ENCODE measurements around the gene TMED1.
"Not testable (repeated sequence)": the region's sequence is repeated elsewhere in the genome, so short reads cannot be mapped to it uniquely, and the experiment has no call there.

The TMED1 gene, protein sequence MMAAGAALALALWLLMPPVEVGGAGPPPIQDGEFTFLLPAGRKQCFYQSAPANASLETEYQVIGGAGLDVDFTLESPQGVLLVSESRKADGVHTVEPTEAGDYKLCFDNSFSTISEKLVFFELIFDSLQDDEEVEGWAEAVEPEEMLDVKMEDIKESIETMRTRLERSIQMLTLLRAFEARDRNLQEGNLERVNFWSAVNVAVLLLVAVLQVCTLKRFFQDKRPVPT

DNA sequence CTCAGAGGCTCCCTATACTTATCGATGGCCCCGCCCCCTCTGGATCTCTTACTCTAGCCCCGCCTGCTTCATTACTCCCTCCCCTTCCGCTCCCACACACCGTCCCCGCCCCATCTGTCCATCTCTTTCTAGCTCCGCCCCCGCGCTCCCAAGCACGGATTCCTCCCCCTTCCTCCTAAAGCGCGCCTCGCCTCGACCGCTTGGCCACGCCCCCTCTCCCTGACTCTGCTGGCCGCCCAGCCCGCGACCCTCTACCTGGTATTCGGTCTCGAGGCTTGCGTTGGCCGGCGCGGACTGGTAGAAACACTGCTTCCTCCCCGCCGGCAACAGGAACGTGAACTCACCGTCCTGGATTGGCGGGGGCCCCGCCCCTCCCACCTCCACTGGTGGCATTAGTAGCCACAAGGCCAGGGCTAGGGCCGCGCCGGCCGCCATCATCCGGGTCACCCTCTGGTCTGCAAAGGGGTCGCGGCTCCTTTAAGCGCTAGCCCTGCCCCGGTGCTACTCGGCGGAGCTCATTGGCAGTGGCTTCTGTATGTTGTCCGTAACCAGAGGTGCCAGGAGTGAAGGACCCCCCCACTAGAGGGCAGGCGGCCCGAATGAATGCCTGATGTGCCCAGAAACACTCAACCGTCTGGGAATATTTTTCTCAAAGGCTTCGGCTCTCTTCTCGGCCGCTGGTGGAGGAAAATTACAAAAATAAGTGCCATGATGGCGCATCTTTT lies at the start of gene TMED1:
Gene TMED1, minus strand, starts transcription at position 459 of the 725 bp plus-strand sequence. Its CDS starts 21 bp downstream, at position 438.
- peak; percentile 99 for DNase-seq

DNA sequence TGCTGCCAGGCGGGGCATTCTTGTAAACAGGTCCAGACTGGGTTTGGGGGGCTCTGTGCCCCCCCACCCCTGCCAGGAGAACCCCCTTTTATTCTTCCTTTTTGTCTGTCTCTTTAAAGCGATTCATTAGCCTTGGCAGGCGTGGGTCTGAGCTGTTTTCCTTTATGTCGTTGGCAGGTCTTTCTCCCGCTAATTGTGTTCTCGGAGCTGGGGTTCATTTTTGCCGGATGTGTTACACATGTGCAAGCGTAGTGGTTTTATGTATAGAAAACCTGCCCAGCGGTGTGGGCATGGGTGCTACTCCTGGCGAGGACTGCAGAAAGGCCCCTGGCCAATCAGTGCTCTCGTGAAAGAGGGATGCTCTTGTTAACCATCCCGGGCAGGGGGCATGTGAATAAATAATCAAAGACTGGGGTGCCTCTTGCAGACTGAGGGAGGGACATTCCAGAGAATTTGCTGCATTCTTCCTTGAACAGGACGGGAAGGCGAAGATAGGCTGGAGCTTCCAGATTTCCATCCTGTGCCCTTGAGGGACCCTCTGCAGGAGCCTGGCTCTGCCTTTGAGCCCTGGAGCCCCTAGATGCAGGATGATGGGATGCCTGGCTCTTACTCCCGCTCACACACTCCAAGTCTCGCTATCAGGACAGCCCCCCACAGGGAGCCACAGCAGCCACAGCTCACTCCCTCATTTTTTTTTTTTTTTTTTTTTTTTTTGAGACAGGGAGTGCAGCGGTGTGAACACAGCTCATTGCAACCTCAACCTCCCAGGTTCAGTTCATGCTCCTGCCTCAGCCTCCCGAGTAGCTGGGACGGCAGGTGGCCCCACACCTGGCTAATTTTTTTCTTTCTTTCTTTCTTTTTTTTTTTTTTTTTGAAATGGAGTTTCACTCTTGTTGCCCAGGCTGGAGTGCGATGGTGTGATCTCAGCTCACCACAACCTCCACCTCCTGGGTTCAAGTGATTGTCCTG lies 49.5 kb upstream of the TMED1 start:
- DNase-seq: no peak

DNA sequence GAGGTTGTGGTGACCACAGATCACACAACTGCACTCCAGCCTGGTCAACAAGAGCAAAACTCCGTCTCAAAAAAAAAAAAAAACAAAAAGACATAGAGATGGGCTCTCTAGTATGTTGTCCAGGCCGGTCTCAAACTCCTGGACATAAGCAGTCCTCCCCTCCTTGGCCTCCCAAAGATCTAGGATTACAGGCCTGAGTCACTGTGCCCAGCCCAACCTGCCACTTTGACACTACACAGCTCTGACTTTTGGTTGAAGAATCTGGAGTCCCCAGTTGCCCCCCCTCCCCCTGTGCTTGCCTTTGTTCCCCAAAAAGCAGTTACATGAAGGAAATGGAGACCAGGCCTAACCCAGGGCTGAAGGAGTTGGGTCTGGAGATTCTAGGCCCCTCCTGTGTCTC lies 48.3 kb upstream of the TMED1 start:
- no peak for DNase-seq

DNA sequence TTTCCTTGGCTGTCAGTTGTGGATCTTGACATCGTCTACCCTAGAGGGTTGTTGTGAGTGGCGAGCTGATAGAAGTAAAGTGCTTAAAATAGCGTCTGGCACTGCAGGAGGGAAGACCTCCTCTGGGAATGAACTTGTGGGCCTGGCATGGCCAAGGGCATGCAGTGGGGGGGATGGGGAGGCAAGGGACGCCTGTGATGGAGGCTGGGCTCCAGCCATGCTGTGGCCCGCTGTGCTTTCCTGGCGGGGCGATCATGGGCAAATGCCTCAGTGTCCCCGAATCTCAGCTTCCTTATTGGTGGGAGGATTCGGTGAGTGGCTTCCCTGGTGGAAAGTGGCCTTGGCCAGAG lies 46.1 kb upstream of the TMED1 start:
- DNase-seq: no peak

DNA sequence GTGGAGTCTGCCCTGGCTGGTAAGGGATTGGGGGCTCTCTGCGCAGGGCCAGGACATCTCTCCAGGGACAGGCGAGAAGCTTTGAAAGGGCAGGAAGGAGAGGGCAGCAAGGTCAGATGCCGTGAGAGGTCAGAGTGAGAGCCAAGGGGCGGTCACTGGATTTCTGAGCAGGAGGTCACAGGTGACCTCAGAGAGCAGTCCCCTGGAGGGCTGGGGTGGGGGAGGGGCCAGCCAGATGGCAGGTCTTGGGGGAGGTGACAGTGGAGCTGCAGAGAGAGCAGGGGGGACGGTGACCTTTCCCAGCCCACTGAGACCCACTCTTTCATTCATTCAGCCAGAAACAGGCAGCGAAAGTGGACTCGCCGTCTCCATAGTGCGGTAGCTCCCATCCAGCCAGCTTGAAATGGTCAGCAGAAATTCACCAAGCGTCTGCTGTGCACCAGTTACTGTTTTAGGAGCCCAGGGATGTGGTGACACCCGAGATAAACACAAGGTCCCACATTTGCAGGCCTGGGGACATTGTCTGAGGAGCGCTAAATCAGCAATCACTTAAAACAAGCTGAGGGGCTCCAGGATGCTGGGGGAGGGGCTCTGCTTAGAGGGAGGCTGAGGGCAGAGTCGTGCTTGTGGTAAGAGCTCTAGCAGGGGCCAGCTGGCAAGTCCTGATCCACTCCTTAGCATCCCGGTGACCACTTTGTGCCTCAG lies 45.5 kb upstream of the TMED1 start:
- DNase-seq: no peak

DNA sequence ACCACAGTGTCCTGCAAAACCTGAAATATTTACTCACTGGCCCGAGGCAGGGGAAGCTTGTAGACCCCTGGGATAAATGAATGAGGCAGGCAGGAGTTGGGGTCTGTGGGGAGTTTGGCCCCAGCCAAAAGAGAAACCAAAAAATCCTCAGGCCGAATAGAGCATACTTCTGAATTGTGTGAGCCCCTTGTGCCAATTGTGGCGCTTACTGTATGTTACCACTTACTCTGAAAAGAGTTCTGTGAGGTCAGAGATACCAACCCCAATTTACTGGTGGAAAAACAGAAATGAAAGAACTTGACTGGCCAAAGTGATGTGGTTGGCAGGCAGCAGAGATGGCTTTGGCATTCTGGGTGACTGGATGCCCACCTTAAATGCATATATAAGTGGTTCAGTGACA lies 42.2 kb upstream of the TMED1 start:
- DNase-seq: no peak

DNA sequence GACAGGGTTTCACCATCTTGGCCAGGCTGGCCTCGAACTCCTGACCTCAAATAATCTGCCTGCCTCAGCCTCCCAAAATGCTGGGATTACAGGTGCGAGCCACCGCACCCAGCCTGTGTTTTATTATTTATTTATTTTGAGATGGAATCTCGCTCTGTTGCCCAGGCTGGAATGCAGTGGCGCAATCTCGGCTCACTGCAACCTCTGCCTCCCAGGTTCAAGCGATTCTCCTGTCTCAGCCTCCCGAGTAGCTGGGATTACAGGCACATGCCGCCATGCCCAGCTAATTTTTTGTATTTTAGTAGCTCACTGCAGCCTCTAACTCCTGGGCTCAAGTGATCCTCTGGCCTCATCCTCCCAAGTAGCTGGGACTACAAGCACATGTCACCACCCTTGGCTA lies 41.6 kb upstream of the TMED1 start:
- DNase-seq: not testable (repeated sequence)

DNA sequence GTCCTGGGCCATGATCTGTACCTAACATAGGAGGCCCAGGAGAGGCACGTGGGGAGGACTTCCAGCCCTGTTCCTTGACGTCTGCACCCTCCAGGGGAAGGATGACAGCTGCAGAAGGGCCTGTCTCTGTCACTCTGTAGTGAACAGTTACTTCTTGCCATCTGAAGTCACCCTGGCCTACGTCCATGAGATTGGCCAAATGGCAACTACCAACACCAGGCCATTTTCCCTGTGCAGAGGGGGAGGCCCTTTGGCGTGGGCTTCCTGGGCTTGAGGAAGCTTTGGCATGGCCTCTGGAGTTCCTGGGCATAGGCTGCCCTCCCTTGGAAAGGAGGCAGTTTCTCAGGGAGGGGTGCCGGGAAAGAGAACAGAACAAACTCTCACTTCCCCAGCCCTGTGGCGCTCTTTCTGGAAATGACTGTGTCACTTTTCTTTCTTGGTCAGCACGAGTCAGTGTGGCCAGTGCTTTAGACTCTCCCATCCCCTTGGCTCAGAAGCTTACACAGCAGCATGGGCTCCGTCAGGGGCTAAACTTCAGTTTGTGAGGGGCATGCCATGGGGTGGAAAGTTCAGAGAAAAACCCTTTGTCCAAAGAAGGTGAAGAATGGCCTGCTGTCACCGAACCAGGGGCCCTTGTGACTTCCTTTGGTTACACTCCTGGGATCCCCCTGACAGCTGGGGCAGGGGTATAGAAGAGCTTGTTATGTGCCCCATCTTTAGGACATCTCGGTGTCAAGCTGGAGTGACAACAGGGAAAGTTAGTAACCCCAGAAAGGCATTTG lies 40.6 kb upstream of the TMED1 start:
- no peak for DNase-seq

DNA sequence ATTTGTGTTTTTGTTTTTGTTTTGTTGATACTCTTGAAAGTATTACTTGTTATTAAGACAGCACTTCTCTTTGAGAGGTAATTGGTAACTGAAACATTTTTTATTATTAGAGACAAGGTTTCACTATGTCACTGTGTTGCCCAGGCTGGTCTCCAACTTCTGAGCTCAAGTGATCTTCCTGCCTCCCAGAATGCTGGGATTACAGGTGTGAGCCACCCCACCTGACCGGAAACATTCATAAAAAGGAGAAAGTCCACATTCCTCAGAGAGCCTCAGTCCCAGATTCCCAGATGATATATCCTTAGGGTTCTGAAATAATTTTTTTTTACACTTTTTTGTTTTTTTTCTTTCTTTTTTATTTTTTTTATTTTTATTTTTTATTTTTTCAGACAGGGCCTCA lies 38.0 kb upstream of the TMED1 start:
- no peak for DNase-seq

DNA sequence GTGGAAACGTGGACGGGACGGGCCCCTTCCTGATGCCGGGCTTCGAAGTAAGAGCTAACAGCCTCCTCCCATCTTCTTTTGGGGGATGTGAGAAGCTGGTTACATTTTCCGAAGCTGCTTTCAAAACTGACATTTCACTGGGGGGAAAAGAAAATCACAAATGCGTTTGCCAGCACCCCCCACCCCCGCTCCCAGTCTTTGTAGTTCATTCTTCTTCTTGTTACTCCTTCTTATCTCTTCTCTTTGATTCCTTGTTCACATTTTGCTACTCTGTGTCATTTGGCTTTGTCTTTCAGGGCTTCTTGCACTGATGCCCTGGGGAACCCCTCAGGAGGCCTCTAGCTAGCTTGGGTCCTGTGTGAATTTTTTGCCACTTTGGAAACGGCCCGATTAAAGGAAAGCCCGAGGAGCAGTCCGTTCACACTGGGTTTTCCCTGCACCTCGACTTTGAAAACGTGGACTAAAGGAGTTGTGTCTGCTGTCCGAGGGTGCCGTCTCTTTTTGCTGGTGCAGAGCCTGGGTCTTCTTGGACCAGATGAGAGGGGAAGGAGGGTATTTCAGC lies 36.6 kb upstream of the TMED1 start:
- DNase-seq: no peak

DNA sequence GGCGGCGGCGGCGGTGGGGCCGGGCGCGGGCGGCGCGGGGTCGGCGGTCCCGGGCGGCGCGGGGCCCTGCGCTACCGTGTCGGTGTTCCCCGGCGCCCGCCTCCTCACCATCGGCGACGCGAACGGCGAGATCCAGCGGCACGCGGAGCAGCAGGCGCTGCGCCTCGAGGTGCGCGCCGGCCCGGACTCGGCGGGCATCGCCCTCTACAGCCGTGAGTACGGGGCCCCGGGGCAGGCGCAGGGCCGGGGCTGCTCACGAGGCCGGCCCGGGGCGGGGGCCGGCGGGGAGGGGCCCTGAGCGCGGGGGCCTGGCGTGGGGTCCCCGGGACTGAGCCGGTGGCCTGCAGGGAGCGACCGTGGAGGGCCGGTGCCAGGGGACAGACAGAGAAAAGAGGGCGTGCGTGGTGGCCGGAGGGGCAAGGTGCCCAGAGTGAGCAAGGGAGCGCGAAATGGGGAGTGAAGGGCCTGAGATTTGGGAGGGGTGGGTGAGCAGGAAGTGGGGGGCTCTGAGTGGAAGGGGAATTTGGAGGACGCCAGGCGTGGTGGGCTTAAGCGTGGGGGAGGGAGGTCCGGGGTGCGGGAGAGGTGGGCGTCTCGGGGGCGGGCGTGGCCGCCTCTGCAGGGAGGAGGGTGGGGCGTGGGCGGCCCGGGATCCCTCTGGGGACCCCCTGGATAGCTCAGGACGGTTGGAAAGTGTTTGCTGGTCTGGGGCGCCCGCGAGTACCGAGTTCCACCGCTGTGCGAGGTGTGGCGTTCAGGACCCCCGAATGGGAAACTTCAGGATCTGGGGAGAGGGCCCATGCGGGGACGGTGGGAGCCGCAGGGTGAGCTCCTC lies 35.9 kb upstream of the TMED1 start:
- DNase-seq: no peak

DNA sequence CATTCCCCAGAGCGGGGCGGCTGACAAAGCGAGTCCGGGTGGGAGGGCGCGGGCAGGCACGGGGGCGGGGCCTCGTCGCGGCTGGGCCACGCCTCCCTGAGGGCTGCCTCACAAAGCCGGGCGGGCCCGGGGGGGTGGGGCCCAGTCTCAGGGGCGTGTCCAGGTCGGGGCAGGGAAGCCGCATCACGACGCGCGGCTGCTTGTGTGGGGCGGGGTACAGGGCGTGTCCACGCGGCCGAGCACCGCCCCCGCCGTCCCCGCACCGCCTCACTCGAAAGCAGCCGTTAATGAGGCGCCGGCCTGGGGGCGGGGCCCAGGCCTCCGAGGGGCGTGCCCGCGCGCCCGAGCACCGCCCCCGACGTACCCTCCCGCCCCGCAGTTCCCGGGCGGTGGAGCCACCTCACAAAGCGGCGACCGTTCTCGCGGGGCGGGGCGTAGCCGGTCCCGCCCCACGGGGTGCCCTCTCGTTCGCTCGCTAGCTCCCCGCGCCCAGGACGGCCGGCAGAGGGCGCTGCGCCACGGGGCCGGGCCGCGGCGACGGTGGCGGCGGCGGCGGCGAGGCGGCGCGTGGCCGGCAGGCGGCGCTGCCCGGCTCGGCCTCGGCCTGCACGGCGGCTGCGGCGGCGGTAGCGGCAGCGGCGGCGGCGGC lies 35.1 kb upstream of the TMED1 start, which contains the start of gene CARM1:
Gene CARM1, plus strand, starts transcription at position 599 of the 649 bp plus-strand sequence. CDS start 150 bp downstream, outside the sequence.
- peak; percentile 96 for DNase-seq

DNA sequence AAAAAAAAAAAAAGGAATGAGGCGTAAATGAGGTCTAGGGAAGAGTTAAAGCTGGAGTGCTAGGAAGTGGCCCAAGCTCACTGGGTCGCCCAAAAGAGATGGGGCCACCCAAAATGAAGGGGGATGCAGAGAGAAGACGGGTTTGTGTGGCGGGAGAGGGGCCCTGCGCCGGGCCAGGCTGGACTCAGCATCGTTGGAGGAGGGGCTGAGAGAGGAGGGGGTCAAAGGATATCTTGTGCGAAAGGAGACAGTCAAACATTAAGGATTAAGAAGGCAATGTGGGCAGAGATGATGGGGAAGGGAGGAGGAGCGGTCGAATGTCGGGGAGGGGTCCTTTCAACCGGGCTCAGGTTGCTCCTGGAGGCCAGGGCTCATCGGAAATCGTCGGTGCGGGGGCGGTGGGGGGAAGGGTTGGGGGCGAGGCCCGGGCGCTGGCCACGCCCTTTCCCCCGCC lies 34.5 kb upstream of the TMED1 start:
- DNase-seq: no peak

DNA sequence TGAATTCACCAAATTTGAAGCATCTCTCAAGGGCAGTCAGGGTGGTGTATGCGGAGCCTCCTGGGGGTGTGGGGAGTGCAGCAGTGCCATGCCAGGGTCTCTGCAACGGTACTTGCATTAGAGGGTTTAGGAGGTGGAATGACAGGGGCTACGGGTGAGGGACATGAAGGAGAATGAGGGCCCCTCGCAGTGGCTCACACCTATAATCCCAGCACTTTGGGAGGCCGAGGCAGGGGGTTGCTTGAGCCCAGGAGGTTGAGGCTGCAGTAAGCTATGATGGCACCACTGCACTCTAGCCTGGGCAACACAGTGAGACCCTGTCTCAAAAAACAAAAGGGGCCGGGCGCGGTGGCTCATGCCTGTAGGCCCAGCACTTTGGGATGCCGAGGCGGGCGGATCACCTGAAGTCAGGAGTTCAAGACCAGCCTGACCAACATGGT lies 33.9 kb upstream of the TMED1 start:
- DNase-seq: not testable (repeated sequence)

DNA sequence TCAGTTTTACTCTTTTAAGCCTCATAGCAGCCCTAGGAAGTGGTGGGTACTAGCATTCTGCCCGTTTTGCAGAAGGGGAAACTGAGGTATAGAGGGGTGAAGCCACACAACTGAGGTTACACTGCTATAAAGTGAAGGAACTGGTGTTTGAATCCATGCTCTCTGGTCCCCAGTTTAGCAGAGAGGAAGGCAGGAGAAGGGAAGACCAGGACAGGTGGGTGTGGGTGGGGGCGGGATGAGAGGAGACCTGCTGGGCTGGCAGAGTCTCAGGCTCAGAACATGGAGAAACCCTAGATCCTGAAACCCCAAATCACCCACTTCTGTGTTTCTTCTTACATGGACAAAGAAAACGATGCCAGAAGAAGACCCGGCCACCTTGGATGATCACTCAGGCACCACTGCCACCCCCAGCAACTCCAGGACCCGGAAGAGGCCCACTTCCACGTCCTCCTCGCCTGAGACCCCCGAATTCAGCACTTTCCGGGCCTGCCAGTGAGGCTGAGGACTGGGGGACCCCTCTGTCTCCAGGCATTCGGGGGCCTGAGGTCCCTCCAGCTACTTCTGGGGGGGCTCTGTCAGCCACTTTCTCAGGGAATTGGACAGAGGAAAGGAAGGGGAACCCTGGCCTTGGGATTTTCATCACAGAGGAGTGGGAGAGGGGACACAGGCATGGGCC lies 33.0 kb upstream of the TMED1 start:
- no peak for DNase-seq

DNA sequence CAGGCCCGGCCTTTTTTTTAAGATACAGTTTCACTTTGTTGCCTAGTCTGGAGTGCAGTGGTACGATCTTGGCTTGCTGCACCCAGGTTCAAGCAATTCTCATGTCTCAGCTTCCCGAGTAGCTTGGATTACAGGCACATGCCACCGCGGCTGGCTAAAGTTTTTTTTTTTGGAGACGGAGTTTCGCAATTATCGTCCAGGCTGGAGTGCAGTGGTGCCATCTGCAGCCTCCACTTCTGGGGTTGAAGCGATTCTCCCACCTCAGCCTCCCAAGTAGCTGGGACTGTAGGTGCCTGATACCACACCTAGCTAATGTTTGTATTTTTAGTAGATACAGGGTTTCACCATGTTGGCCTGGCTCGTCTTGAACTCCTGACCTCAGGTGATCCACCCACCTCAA lies 30.5 kb upstream of the TMED1 start:
- no peak for DNase-seq

DNA sequence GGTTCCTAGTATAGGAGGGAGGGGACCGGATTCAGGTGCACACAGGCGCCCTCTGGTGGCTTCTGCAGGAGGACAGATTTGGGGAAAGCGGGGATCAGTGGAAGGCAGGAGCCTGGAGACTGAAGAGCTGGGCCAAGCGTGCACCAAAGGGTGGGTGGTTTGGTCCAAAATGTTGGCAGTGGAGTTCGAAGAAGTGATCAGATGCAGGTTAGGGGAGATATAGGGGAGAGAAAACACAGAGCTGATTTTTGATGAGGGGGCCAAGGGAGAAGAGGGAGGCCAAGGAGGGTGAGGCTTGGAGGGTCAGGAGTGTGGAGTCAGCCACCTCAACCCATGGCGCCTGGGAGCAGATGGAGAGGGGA lies 28.5 kb upstream of the TMED1 start:
- DNase-seq: peak; percentile 54

DNA sequence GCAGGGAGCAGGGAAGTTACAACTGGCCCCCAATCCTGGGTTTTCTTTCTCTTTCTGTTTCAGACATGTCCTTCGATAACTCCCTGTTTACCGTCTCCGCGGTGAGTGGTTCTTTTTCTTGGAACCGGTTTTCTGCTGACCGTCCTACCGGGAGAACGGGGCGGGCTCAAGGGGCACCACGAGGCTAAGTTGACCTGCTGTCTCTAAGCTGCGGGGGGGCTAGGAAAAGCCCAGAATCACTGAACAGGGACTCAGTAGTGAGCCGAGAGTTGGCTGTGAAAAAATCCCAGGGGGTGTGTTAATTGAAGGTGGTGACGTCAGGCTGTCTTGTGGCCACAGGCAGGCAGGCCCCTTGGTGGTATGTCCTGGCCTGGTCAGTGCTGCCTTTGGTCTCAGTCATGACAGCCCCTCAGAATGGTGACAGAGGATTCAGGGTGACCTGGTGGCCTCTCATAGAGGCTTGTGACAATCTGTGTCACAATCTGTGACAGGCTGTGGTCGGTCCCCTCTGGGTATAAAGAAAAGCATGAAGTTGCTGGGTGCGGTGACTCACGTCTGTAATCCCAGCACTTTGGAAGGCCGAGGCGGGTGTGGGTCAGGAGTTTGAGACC lies 27.2 kb upstream of the TMED1 start:
- no peak for DNase-seq

DNA sequence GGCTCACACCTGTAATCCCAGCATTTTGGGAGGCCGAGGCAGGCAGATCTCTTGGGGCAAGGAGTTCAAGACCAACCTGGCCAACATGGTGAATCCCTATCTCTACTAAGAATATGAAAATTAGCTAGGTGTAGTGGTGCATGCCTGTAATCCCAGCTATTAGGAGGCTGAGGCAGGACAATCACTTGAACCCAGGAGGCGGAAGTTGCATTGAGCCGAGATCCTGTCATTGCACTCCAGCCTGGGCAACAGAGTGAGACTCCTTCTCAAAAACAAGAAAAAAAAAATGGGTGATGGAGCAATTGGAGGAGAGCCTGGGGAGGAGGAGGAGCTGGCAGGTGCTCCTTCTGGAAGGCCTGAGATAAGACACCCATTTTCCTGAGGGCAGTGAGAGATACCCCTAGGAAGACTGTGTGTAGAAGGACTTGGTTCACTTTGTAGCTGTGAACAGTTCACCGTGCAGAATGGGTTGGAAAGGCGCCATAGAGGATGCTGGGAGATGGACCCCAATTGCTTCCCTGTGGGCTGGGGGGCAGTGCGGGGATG lies 26.6 kb upstream of the TMED1 start:
- no peak for DNase-seq

Data from NCI-H446 treated with DMSO at 0.1 percent for 48 hours (cell line).